IMR-90 (cell line): ENCODE measurements around the gene CCNQ. TPM values are rescaled to one million over a fixed set of nuclear protein-coding genes. Genes with fewer than 3 reads are reported as not detected.

Experiments used
- ATAC-seq: fragments of 200-7000 bp; cut with Tn5 transposase; 2 replicates; pipeline ENCODE4 v1.9.1; 2020; ENCODE audit warnings: low read depth, mild to moderate bottlenecking, moderate library complexity
- BruUV-seq: library from RNA; stranded (reverse); fragments of 400-500 nt; replicated peaks from 2 replicates; lab custom pipeline; 2021; lab: Mats Ljungman, UMichigan
- CTCF ChIA-PET: fragments of 300-600 bp; formaldehyde crosslinking; extraction: SDS; loops from one replicate; lab custom pipeline; 2021; ENCODE audit warnings: antibody characterized with exemption; lab: Yijun Ruan, JAX
- POLR2A ChIA-PET: fragments of 300-600 bp; sonication (Branson Sonifier 250); formaldehyde crosslinking; loops from one replicate; lab custom pipeline; 2022; ENCODE audit warnings: antibody characterized with exemption; ENCODE audit not compliant: unreplicated experiment; lab: Charles Lee
- DNase-seq: peaks from one replicate; pipeline ENCODE4 v3.0.0; 2013
- H2AFZ ChIP-seq: replicated peaks from 2 replicates; pipeline ENCODE3; 2013; ENCODE audit warnings: low read length, mild to moderate bottlenecking; ENCODE audit not compliant: poor library complexity
- H2AK5ac ChIP-seq: 2 replicates; pipeline ENCODE4 v1.6.1; 2013; ENCODE audit warnings: low read depth, low read length, inconsistent platforms
- H2AK9ac ChIP-seq: replicated peaks from 2 replicates; pipeline ENCODE3; 2013; ENCODE audit warnings: mild to moderate bottlenecking, low read depth, low read length, moderate library complexity; ENCODE audit not compliant: poor library complexity
- H2BK120ac ChIP-seq: 2 replicates; pipeline ENCODE4 v1.6.1; 2013; ENCODE audit warnings: low read depth, low read length, inconsistent platforms
- H2BK15ac ChIP-seq: 3 replicates; pipeline ENCODE4 v1.6.1; 2013; ENCODE audit warnings: low read depth, low read length, inconsistent platforms
- H2BK20ac ChIP-seq: 2 replicates; pipeline ENCODE4 v1.6.1; 2013; ENCODE audit warnings: low read depth, mild to moderate bottlenecking, inconsistent platforms, low read length, moderate library complexity
- H2BK5ac ChIP-seq: 2 replicates; pipeline ENCODE4 v1.6.1; 2013; ENCODE audit warnings: mild to moderate bottlenecking, low read depth, low read length, inconsistent platforms; ENCODE audit not compliant: poor library complexity, severe bottlenecking
- H3K14ac ChIP-seq: replicated peaks from 2 replicates; pipeline ENCODE4 v1.6.1; 2013; ENCODE audit warnings: low read depth, low read length, inconsistent platforms
- H3K18ac ChIP-seq: 2 replicates; pipeline ENCODE4 v1.6.1; 2013; ENCODE audit warnings: low read depth, low read length, control low read depth
- H3K23ac ChIP-seq: 2 replicates; pipeline ENCODE4 v1.6.1; 2013; ENCODE audit warnings: low read depth, low read length, inconsistent platforms
- H3K27ac ChIP-seq: 2 replicates; pipeline ENCODE4 v1.5.1; 2013; ENCODE audit warnings: mild to moderate bottlenecking, control low read depth, low read length; ENCODE audit not compliant: insufficient read depth
- H3K27me3 ChIP-seq: 2 replicates; pipeline ENCODE4 v1.6.1; 2013; ENCODE audit warnings: low read length; ENCODE audit not compliant: control insufficient read depth, insufficient read depth
- H3K36me3 ChIP-seq: 2 replicates; pipeline ENCODE4 v1.6.1; 2013; ENCODE audit warnings: low read length, mixed read lengths; ENCODE audit not compliant: control insufficient read depth, insufficient read depth
- H3K4ac ChIP-seq: 2 replicates; pipeline ENCODE4 v1.6.1; 2013; ENCODE audit warnings: low read depth, low read length, inconsistent platforms
- H3K4me1 ChIP-seq: 2 replicates; pipeline ENCODE4 v1.6.1; 2013; ENCODE audit warnings: low read length, mixed read lengths; ENCODE audit not compliant: control insufficient read depth, insufficient read depth
- H3K4me2 ChIP-seq: 2 replicates; pipeline ENCODE4 v1.6.1; 2013; ENCODE audit warnings: low read depth, mild to moderate bottlenecking, control low read depth, low read length, moderate library complexity
- H3K4me3 ChIP-seq: 2 replicates; pipeline ENCODE4 v1.5.1; 2013; ENCODE audit warnings: low read depth, mild to moderate bottlenecking, control low read depth, low read length, moderate library complexity; ENCODE audit not compliant: insufficient read depth
- H3K56ac ChIP-seq: 2 replicates; pipeline ENCODE4 v1.6.1; 2013; ENCODE audit warnings: low read length, inconsistent platforms; ENCODE audit not compliant: insufficient read depth; ENCODE audit errors: extremely low read depth
- H3K79me1 ChIP-seq, 2 experiments: 2 replicates each; pipeline ENCODE4 v1.6.1; 2013; ENCODE audit warnings: low read length in 2 of 2, inconsistent platforms in 1 of 2, low read depth in 1 of 2
- H3K9ac ChIP-seq: 2 replicates; pipeline ENCODE4 v1.6.1; 2013; ENCODE audit warnings: low read depth, low read length, control low read depth
- H3K9me1 ChIP-seq: 2 replicates; pipeline ENCODE4 v1.6.1; 2013; ENCODE audit warnings: low read length, inconsistent platforms; ENCODE audit not compliant: insufficient read depth
- H3K9me3 ChIP-seq: 2 replicates; pipeline ENCODE4 v1.6.1; 2013; ENCODE audit warnings: low read length; ENCODE audit not compliant: control insufficient read depth, insufficient read depth
- H4K20me1 ChIP-seq: 2 replicates; pipeline ENCODE4 v1.6.1; 2013; ENCODE audit warnings: low read length, inconsistent platforms; ENCODE audit not compliant: insufficient read depth
- H4K5ac ChIP-seq: 2 replicates; pipeline ENCODE4 v1.6.1; 2013; ENCODE audit warnings: mild to moderate bottlenecking, low read depth, low read length, control low read depth
- H4K8ac ChIP-seq, 2 experiments: 2 replicates each; pipeline ENCODE4 v1.6.1; 2013; ENCODE audit warnings: low read depth in 2 of 2, low read length in 2 of 2, control low read depth in 1 of 2, inconsistent platforms in 1 of 2
- H4K91ac ChIP-seq: 2 replicates; pipeline ENCODE4 v1.6.1; 2013; ENCODE audit warnings: low read depth, low read length, inconsistent platforms; ENCODE audit not compliant: insufficient read depth
- BHLHE40 ChIP-seq: fragments of 150-350 bp; IDR thresholded peaks from 2 replicates; pipeline ENCODE4 v1.6.1; 2016; ENCODE audit warnings: mild to moderate bottlenecking, low read depth, low read length
- CEBPB ChIP-seq: IDR thresholded peaks from 2 replicates; pipeline ENCODE4 v1.6.1; 2012; ENCODE audit warnings: low read depth, low read length, improper control_type of control experiment
- FOS ChIP-seq: fragments of 150-350 bp; IDR thresholded peaks from 2 replicates; pipeline ENCODE4 v1.6.1; 2016; ENCODE audit warnings: low read depth, low read length
- MAFK ChIP-seq: IDR thresholded peaks from 2 replicates; pipeline ENCODE4 v1.6.1; 2012; ENCODE audit warnings: low read depth, low read length, improper control_type of control experiment
- NFE2L2 ChIP-seq: fragments of 150-350 bp; IDR thresholded peaks from 2 replicates; pipeline ENCODE4 v1.6.1; 2016; ENCODE audit warnings: low read depth, mild to moderate bottlenecking, low read length
- SMC3 ChIP-seq: fragments of 150-350 bp; IDR thresholded peaks from 2 replicates; pipeline ENCODE4 v1.6.1; 2016; ENCODE audit warnings: low read depth, mild to moderate bottlenecking, antibody characterized with exemption, low read length, moderate library complexity
- WGBS, 2 experiments: methylation state at CpG; one replicate each; pipeline versions ENCODE4 v1.1.5 to v1.1.7; 2013; ENCODE audit warnings: missing lambda C conversion rate in 2 of 2; ENCODE audit not compliant: insufficient read length in 1 of 2; ENCODE audit errors: extremely low coverage in 2 of 2; 5-methylcytosine and 5-hydroxymethylcytosine counted together
- dilution Hi-C: fragments of 300-500 bp; cut with HindIII; formaldehyde crosslinking; loops from one replicate; pipeline ENCODE4 v1.14.3; 2018; ENCODE audit warnings: low sequenced_read_pairs; ENCODE audit not compliant: unreplicated experiment
- in situ Hi-C: fragments of 300-500 bp; cut with MboI; formaldehyde crosslinking; loops from 3 replicates; pipeline ENCODE4 v1.14.3; 2019; ENCODE audit warnings: low sequenced_read_pairs, inconsistent platforms, mixed read lengths
- intact Hi-C: fragments of 100-400 bp; cut with micrococcal nuclease; formaldehyde crosslinking; loops from 2 replicates; pipeline ENCODE4 v1.10.0; 2022
- polyA plus RNA-seq, 3 experiments: library from polyadenylated mRNA; depleted of rRNA; stranded (reverse); fragments of >200 nt; gene quantifications; 2 replicates each; pipeline ENCODE4 v1.2.3, GENCODE V29; 2012; ENCODE audit warnings: low replicate concordance in 1 of 3
- total RNA-seq: library from RNA; depleted of rRNA; stranded (reverse); fragments of >200 nt; gene quantifications from 2 replicates; pipeline ENCODE4 v1.2.3, GENCODE V29; 2012
- TF ChIP-seq, protein P1 (sequence below): fragments of 150-350 bp; IDR thresholded peaks from 2 replicates; pipeline ENCODE4 v1.6.1; 2017; ENCODE audit warnings: mild to moderate bottlenecking, antibody characterized with exemption, low read length, low read depth
- TF ChIP-seq, protein P2 (sequence below): conservative IDR thresholded peaks from 2 replicates; pipeline ENCODE4 v1.5.1; 2012; ENCODE audit warnings: mild to moderate bottlenecking, low read depth, low read length, improper control_type of control experiment
- TF ChIP-seq, protein P3 (sequence below): fragments of 150-350 bp; IDR thresholded peaks from 2 replicates; pipeline ENCODE4 v1.6.1; 2016; ENCODE audit warnings: low read depth, mild to moderate bottlenecking, low read length, moderate library complexity, borderline replicate concordance

CCNQ gene
- total and polyA plus RNA-seq, 2 of the 4 experiments (the other 2 are of a cell fraction) = 27.6 to 35.2 TPM

DNA sequence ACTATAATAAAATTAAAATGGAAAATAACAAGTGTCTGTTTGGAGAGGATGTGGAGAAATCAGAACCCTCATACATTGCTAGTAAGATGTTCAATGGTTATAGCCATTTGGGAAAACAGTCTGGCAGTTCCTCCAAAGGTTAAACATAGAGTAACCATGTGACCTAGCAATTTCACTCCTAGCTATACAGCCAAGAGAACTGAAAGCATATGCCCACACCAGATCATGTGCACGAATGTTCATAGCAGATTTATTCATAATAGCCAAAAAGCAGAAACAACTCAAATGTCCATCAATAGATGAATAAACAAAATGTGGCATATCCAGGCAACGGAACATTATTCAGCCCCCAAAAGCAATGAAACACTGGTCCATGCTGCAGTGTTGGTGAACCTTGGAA, 9.4 kb upstream of the CCNQ start (continued):
- TF ChIP-seq, protein P1, sequence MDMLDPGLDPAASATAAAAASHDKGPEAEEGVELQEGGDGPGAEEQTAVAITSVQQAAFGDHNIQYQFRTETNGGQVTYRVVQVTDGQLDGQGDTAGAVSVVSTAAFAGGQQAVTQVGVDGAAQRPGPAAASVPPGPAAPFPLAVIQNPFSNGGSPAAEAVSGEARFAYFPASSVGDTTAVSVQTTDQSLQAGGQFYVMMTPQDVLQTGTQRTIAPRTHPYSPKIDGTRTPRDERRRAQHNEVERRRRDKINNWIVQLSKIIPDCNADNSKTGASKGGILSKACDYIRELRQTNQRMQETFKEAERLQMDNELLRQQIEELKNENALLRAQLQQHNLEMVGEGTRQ = no peak
- TF ChIP-seq BHLHE40 (no peak), NFE2L2 (no peak), SMC3 (no peak), MAFK (no peak)

DNA sequence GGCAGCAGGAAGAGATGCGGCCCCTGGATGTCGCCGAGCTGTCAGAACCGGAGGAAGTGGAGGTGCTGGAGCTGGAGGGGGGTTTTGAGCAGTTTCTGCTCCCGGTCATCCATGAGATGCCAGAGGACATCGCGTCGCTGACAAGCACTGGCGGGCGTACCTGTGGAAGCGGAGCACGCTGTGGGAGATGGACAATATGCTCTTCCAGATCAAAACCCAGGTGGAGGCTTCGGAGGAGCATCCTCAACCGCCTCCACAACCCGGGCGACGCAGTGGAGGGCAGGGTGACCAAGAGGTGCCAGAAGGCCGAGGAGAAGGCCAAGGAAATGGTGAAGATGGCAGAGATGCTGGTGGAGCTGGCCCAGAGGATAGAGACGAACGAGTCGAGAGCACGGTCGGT, 7.6 kb upstream of the CCNQ start:
- dilution Hi-C loops = no loop called here
- no peaks in the 10 kb centered on the region for H3K4me1 ChIP-seq
- no peak overlapping the region for H3K4me3 ChIP-seq
- no peaks in the 10 kb centered on the region for H3K79me1 ChIP-seq
- ChIA-PET POLR2A (no interaction called here), CTCF (interaction anchor here (1.1 kb wide), 1 partner anchor 37 kb away, joined by 3 read pairs; no protein-coding TSS in a partner anchor)
- intact Hi-C loops = no loop called here
- H2AK5ac ChIP-seq = no peak overlapping the region
- no peak overlapping the region for H2AFZ ChIP-seq
- in situ Hi-C loops = no loop called here
- no peak overlapping the region for H3K14ac ChIP-seq
- no peak overlapping the region for H3K4me2 ChIP-seq
- WGBS, 2 experiments = 72% methylated on average over 14 of the region's 23 CpGs; no CpG with 5 or more reads in 1 of the 2 experiments
- no peak overlapping the region for H2BK20ac ChIP-seq
- DNase-seq (no peak), ATAC-seq (no peak)
- H4K91ac ChIP-seq = no peak overlapping the region
- TF ChIP-seq, protein P2, sequence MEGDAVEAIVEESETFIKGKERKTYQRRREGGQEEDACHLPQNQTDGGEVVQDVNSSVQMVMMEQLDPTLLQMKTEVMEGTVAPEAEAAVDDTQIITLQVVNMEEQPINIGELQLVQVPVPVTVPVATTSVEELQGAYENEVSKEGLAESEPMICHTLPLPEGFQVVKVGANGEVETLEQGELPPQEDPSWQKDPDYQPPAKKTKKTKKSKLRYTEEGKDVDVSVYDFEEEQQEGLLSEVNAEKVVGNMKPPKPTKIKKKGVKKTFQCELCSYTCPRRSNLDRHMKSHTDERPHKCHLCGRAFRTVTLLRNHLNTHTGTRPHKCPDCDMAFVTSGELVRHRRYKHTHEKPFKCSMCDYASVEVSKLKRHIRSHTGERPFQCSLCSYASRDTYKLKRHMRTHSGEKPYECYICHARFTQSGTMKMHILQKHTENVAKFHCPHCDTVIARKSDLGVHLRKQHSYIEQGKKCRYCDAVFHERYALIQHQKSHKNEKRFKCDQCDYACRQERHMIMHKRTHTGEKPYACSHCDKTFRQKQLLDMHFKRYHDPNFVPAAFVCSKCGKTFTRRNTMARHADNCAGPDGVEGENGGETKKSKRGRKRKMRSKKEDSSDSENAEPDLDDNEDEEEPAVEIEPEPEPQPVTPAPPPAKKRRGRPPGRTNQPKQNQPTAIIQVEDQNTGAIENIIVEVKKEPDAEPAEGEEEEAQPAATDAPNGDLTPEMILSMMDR = no peak
- no peak for TF ChIP-seq SMC3
- TF ChIP-seq FOS = no peak
- TF ChIP-seq, protein P3, sequence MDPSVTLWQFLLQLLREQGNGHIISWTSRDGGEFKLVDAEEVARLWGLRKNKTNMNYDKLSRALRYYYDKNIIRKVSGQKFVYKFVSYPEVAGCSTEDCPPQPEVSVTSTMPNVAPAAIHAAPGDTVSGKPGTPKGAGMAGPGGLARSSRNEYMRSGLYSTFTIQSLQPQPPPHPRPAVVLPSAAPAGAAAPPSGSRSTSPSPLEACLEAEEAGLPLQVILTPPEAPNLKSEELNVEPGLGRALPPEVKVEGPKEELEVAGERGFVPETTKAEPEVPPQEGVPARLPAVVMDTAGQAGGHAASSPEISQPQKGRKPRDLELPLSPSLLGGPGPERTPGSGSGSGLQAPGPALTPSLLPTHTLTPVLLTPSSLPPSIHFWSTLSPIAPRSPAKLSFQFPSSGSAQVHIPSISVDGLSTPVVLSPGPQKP = no peak
- TF ChIP-seq, protein P1 = no peak
- TF ChIP-seq CEBPB = no peak
- H2AK9ac ChIP-seq = no peak overlapping the region
- no peaks in the 10 kb centered on the region for H3K9me1 ChIP-seq
- no peak overlapping the region for H3K27ac ChIP-seq
- no peak overlapping the region for H4K5ac ChIP-seq
- BruUV-seq = no TSS peak
- no peak overlapping the region for H3K23ac ChIP-seq
- H3K36me3 ChIP-seq = no peaks in the 10 kb centered on the region
- no peak overlapping the region for H3K18ac ChIP-seq
- H2BK5ac ChIP-seq = no peak overlapping the region
- H3K56ac ChIP-seq = no peak overlapping the region
- H2BK15ac ChIP-seq = no peak overlapping the region
- no peak overlapping the region for H3K4ac ChIP-seq
- no peaks in the 10 kb centered on the region; the same call in 1 of the 2 replicates for H3K27me3 ChIP-seq
- no peaks in the 10 kb centered on the region for H4K20me1 ChIP-seq
- H4K8ac ChIP-seq = no peak overlapping the region
- H2BK120ac ChIP-seq = no peak overlapping the region
- peaks cover 2% of the 10 kb centered on the region for H3K9me3 ChIP-seq
- H3K9ac ChIP-seq = no peak overlapping the region
